Activated CD4-positive, alpha-beta T cell treated with anti-CD3 and anti-CD28 coated beads for 36 hours (primary cell): Measurements from ENCODE around the gene RAD18. TPM values are rescaled to one million over a fixed set of nuclear protein-coding genes. Genes with fewer than 3 reads are reported as not detected.

Source experiments
- ATAC-seq: fragments of 200-7000 bp; cut with Tn5 transposase; one replicate; pipeline ENCODE4 v1.10.0; 2021; ENCODE audit warnings: mild to moderate bottlenecking, moderate library complexity
- CTCF ChIA-PET: fragments of 350-600 bp; sonication (Branson Sonifier 250); formaldehyde crosslinking; loops from one replicate; lab custom pipeline; 2021; ENCODE audit warnings: antibody characterized with exemption; lab: Charles Lee
- POLR2A ChIA-PET: fragments of 350-600 bp; sonication (Branson Sonifier 250); formaldehyde crosslinking; loops from one replicate; lab custom pipeline; 2021; ENCODE audit warnings: antibody characterized with exemption, inconsistent platforms; lab: Charles Lee
- DNase-seq: peaks from one replicate; pipeline ENCODE4 v3.0.0-alpha.2; 2020
- H3K27ac Mint-ChIP-seq: one replicate; pipeline ENCODE4 v1.8.0; 2021; ENCODE audit warnings: mixed read lengths
- H3K27me3 Mint-ChIP-seq: one replicate; pipeline ENCODE4 v1.8.0; 2021; ENCODE audit warnings: mixed read lengths
- H3K36me3 Mint-ChIP-seq: one replicate; pipeline ENCODE4 v1.8.0; 2021; ENCODE audit warnings: low read depth, mixed read lengths
- H3K4me1 Mint-ChIP-seq: one replicate; pipeline ENCODE4 v1.8.0; 2021; ENCODE audit warnings: mixed read lengths
- H3K4me3 Mint-ChIP-seq: one replicate; pipeline ENCODE4 v1.8.0; 2021; ENCODE audit warnings: mild to moderate bottlenecking, moderate library complexity, mixed read lengths
- H3K9me3 Mint-ChIP-seq: one replicate; pipeline ENCODE4 v1.8.0; 2021; ENCODE audit warnings: low read depth, mixed read lengths
- intact Hi-C, 2 experiments: fragments of 100-400 bp; cut with DNase I in 1 of 2; cut with micrococcal nuclease in 1 of 2; formaldehyde crosslinking; loops; one replicate each; pipeline versions ENCODE4 v1.14.2 to v1.15.1; 2022 to 2024; cut with DNase I, micrococcal nuclease
- total RNA-seq, 2 experiments: library from RNA; stranded (reverse); gene quantifications; one replicate each; pipeline ENCODE4 v1.2.3, GENCODE V29; 2021

Gene RAD18
- total RNA-seq, 2 experiments from 2014 or later = 47.8 to 50.5 TPM

DNA sequence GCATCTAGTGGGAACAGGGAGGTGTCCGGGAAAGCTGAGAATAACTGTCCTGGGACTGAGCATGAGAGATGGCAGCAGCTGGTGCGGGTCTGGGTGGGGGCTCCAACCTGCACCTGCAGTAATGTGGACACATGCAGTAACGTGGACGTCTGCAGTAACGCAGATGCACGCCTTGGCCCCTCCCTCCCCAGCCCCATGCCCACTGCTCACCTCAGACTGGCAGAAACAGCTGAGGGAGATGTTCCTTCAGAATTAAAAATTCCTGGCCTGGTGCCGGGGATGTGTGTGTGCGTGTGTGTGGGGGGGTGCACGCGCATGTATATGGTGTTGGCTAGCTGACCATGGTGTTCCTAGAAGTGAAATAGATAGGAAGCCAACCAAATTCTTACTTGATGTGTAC lies 107.2 kb downstream of the RAD18 start:
- no peak for DNase-seq
- peaks cover 2% of the 10 kb centered on the region for H3K36me3 Mint-ChIP-seq
- H3K4me3 Mint-ChIP-seq = no peak overlapping the region
- POLR2A ChIA-PET = no interaction called here
- ATAC-seq = no peak
- H3K9me3 Mint-ChIP-seq = no peaks in the 10 kb centered on the region
- H3K27me3 Mint-ChIP-seq = no peaks in the 10 kb centered on the region
- H3K4me1 Mint-ChIP-seq = no peaks in the 10 kb centered on the region
- CTCF ChIA-PET = no interaction called here
- intact Hi-C loops = no loop called here
- H3K27ac Mint-ChIP-seq = no peak overlapping the region

- Mint-ChIP-seq H3K4me3 (no peak overlapping the region), H3K4me1 (no peaks in the 10 kb centered on the region), H3K36me3 (peaks cover 2% of the 10 kb centered on the region), H3K27me3 (no peaks in the 10 kb centered on the region), H3K27ac (no peak overlapping the region), H3K9me3 (no peaks in the 10 kb centered on the region)
- POLR2A ChIA-PET = no interaction called here
- intact Hi-C loops = no loop called here
- ATAC-seq (no peak), DNase-seq (no peak)
- CTCF ChIA-PET = interaction anchor here (0.6 kb wide), 1 partner anchor 76 kb away, joined by 5 read pairs; no protein-coding TSS in a partner anchor
Measured at GRCh38 chr3:8854656-8855055, 108.6 kb downstream of the RAD18 start.

- H3K36me3 Mint-ChIP-seq = peaks cover 2% of the 10 kb centered on the region
- ChIA-PET CTCF (interaction anchor here (0.5 kb wide), 1 partner anchor 230 kb away, joined by 3 read pairs; no protein-coding TSS in a partner anchor), POLR2A (no interaction called here)
- H3K27ac Mint-ChIP-seq = no peak overlapping the region
- intact Hi-C loops = no loop called here
- ATAC-seq (no peak), DNase-seq (no peak)
- H3K4me1 Mint-ChIP-seq = no peaks in the 10 kb centered on the region
- H3K9me3 Mint-ChIP-seq = no peaks in the 10 kb centered on the region
- no peak overlapping the region for H3K4me3 Mint-ChIP-seq
- no peaks in the 10 kb centered on the region for H3K27me3 Mint-ChIP-seq
Measured at GRCh38 chr3:8853081-8853480, 110.2 kb downstream of the RAD18 start.

- ATAC-seq = no peak
- CTCF ChIA-PET = interaction anchor here (0.5 kb wide), 1 partner anchor 230 kb away, joined by 3 read pairs; no protein-coding TSS in a partner anchor
- peaks cover 2% of the 10 kb centered on the region for H3K36me3 Mint-ChIP-seq
- no peak overlapping the region for H3K4me3 Mint-ChIP-seq
- POLR2A ChIA-PET = interaction anchor here (0.6 kb wide), 1 partner anchor 25 kb away, joined by 3 read pairs; no protein-coding TSS in a partner anchor
- no peaks in the 10 kb centered on the region for H3K27me3 Mint-ChIP-seq
- H3K9me3 Mint-ChIP-seq = no peaks in the 10 kb centered on the region
- H3K4me1 Mint-ChIP-seq = no peaks in the 10 kb centered on the region
- DNase-seq = no peak
- no peak overlapping the region for H3K27ac Mint-ChIP-seq
- intact Hi-C loops = no loop called here
Measured at GRCh38 chr3:8852511-8852910, 110.8 kb downstream of the RAD18 start.

DNA sequence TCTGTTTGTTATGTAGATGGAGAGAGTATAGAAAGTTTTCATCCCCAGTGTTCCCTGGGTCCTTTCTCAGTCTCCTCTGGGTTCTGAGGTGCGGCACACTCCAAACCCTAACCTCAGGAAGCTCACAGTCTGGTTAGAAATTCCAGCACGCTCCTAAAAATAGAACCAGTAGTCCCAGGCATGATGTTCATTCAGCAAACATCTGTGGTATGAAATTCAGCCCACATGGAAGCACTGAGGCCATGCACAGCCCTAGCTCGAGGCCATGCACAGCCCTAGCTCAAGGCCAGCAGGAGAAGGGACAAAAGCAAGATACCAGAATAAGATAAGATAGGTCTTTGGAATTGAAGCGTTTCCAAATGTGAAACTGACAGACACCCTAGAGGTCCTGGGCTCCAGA lies 111.6 kb downstream of the RAD18 start:
- CTCF ChIA-PET = interaction anchor here (0.8 kb wide), 1 partner anchor 12 kb away, joined by 4 read pairs; no protein-coding TSS in a partner anchor
- intact Hi-C loops = no loop called here
- H3K4me1 Mint-ChIP-seq = no peaks in the 10 kb centered on the region
- H3K27me3 Mint-ChIP-seq = no peaks in the 10 kb centered on the region
- DNase-seq (no peak), ATAC-seq (no peak)
- POLR2A ChIA-PET = no interaction called here
- H3K27ac Mint-ChIP-seq = no peak overlapping the region
- H3K4me3 Mint-ChIP-seq = no peak overlapping the region
- H3K9me3 Mint-ChIP-seq = no peaks in the 10 kb centered on the region
- peaks cover 2% of the 10 kb centered on the region for H3K36me3 Mint-ChIP-seq

DNA sequence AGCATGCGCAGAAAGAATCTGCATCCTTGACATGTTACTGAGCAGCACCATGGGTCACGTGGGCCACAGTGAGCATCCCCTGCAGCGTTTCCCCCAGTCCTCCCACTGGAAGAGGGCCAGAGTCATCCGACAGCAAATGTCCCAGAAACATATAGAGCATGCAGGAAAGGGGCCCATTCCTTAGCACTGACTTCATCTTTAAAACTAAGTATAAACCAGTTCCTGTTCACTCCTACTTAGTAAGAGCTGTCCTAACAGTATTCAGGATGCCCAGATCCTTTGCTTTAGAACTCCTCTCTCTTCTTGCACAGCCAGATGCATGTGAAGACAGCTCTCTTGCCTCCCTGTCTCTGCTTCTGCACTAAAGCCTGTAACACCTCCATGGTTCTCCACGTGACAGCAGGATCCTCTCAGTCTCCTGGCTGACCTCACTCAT lies 114.6 kb downstream of the RAD18 start:
- Mint-ChIP-seq H3K4me1 (no peaks in the 10 kb centered on the region), H3K9me3 (no peaks in the 10 kb centered on the region), H3K27me3 (no peaks in the 10 kb centered on the region), H3K27ac (no peak overlapping the region), H3K4me3 (no peak overlapping the region), H3K36me3 (no peaks in the 10 kb centered on the region)
- ChIA-PET CTCF (no interaction called here), POLR2A (no interaction called here)
- intact Hi-C loops = no loop called here
- ATAC-seq (no peak), DNase-seq (no peak)

DNA sequence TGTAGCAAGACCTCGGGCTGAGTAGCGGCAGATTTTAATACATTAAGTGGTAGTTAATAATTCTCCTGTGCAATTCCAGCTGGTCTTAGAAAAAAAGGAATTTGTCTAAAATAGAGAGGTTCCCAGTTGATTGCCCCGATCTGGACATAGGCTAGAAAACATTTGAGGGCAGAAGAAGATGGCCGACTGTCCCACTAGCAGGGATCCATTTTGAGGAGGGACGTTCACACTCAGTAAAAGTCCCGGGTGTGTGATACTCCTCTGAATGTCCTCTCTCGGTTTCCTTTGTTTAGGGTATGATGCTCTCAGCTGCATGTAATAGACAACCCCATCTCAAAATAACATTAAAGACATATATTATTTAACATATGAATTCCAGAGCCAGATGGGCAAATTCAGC lies 116.0 kb downstream of the RAD18 start:
- Mint-ChIP-seq H3K36me3 (no peaks in the 10 kb centered on the region), H3K27ac (no peak overlapping the region), H3K4me3 (no peak overlapping the region), H3K9me3 (no peaks in the 10 kb centered on the region), H3K27me3 (no peaks in the 10 kb centered on the region), H3K4me1 (no peaks in the 10 kb centered on the region)
- no peak for ATAC-seq
- ChIA-PET CTCF (no interaction called here), POLR2A (no interaction called here)
- intact Hi-C loops = no loop called here
- no peak for DNase-seq

DNA sequence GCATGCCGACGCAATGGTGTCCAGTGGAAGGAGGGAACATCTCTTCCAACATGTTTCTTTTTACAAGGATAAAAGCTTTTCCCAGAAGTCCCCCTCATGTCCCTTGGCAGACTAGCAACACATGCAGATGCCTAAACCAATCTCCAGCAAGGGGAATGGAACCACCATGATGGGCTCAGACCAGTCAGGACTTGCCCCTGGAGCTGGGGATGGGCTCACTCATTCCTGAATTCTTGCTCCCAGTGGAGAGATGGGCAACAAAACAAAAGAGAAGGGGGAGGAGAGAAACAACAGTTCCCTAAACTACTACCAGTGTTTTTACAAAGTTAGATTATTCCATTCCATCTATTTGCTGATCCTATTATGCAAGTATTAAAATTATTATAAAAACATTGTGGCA lies 117.1 kb downstream of the RAD18 start:
- ChIA-PET CTCF (no interaction called here), POLR2A (no interaction called here)
- DNase-seq = no peak
- Mint-ChIP-seq H3K27me3 (no peaks in the 10 kb centered on the region), H3K36me3 (no peaks in the 10 kb centered on the region), H3K27ac (no peak overlapping the region), H3K4me1 (no peaks in the 10 kb centered on the region), H3K9me3 (no peaks in the 10 kb centered on the region), H3K4me3 (no peak overlapping the region)
- ATAC-seq = no peak
- intact Hi-C loops = no loop called here

DNA sequence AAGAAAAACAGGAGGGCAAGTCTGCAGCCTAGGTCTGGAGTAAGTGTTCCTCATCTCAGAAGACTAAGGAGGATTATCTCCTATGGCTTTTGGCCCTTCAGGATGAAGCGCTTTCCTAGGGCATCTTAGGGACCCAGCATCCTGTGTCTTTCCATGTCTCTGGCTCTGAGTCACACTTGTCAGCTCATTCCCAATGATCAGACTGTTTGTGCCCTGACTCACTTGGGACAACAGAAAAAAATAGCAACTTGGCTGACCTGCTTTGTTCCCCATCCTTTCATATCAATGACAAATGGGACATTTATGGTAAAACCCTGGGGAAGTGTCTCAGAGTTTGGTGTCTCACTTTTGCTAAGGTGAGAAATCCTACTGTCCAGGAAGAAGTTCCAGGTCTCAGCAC lies 117.6 kb downstream of the RAD18 start:
- H3K9me3 Mint-ChIP-seq = no peaks in the 10 kb centered on the region

DNA sequence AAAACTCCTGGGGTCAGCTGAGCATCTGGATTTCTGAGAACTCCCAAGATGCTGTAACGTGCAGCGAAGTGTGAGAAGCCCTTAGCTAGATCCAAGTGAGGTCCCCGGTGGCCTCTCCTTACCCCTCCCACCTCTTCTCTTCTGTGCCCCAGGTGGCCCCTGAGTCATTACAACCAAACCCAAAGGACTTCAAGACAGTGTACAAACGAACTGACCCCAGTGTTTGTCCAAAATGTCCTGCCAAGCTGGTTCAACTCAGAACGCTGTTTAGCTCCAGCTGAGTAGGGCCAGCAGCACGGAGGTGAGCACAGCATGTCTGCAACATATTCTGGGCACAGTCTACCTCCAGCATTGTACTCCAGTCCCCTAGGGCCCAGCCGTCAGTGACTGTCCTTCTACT lies 119.9 kb downstream of the RAD18 start:
- no peak overlapping the region for H3K4me3 Mint-ChIP-seq
- H3K4me1 Mint-ChIP-seq = no peaks in the 10 kb centered on the region
- H3K9me3 Mint-ChIP-seq = no peaks in the 10 kb centered on the region
- DNase-seq = no peak
- H3K36me3 Mint-ChIP-seq = no peaks in the 10 kb centered on the region
- H3K27me3 Mint-ChIP-seq = no peaks in the 10 kb centered on the region
- ATAC-seq = no peak
- CTCF ChIA-PET = no interaction called here
- H3K27ac Mint-ChIP-seq = no peak overlapping the region
- POLR2A ChIA-PET = no interaction called here
- intact Hi-C loops = no loop called here

More for the DNA sequence above, 117.6 kb downstream of the RAD18 start:
- Mint-ChIP-seq H3K4me1 (no peaks in the 10 kb centered on the region), H3K27ac (no peak overlapping the region), H3K4me3 (no peak overlapping the region), H3K27me3 (no peaks in the 10 kb centered on the region), H3K36me3 (no peaks in the 10 kb centered on the region)
- ATAC-seq = no peak
- CTCF ChIA-PET = no interaction called here
- no peak for DNase-seq
- POLR2A ChIA-PET = no interaction called here
- intact Hi-C loops = no loop called here

GRCh38 chr3:8842293-8842692 lies 121.0 kb downstream of the RAD18 start:
- ChIA-PET POLR2A (no interaction called here), CTCF (no interaction called here)
- intact Hi-C loops = no loop called here
- no peaks in the 10 kb centered on the region for H3K27me3 Mint-ChIP-seq
- DNase-seq (no peak), ATAC-seq (no peak)
- no peak overlapping the region for H3K27ac Mint-ChIP-seq
- no peaks in the 10 kb centered on the region for H3K9me3 Mint-ChIP-seq
- no peaks in the 10 kb centered on the region for H3K4me1 Mint-ChIP-seq
- H3K4me3 Mint-ChIP-seq = no peak overlapping the region
- H3K36me3 Mint-ChIP-seq = no peaks in the 10 kb centered on the region

- ATAC-seq (no peak), DNase-seq (no peak)
- no peak overlapping the region for H3K4me3 Mint-ChIP-seq
- H3K9me3 Mint-ChIP-seq = no peaks in the 10 kb centered on the region
- intact Hi-C loops = no loop called here
- H3K36me3 Mint-ChIP-seq = no peaks in the 10 kb centered on the region
- no peaks in the 10 kb centered on the region for H3K27me3 Mint-ChIP-seq
- ChIA-PET POLR2A (no interaction called here), CTCF (interaction anchor here (0.8 kb wide), 1 partner anchor 33 kb away, joined by 3 read pairs; no protein-coding TSS in a partner anchor)
- no peak overlapping the region for H3K27ac Mint-ChIP-seq
- no peaks in the 10 kb centered on the region for H3K4me1 Mint-ChIP-seq
Measured at GRCh38 chr3:8841472-8841871, 121.8 kb downstream of the RAD18 start.
